SK-MEL-5 (cell line): ENCODE measurements around the gene ANAPC4. TPM values are rescaled to one million over a fixed set of nuclear protein-coding genes. Genes with fewer than 3 reads are reported as not detected.

ENCODE experiments used
- DNase-seq: peaks from one replicate; pipeline ENCODE4 v3.0.0-alpha.2; 2016; ENCODE audit warnings: low read depth, low spot score
- in situ Hi-C: cut with HindIII; loops from 2 replicates; pipeline ENCODE4 v1.10.0; 2016; ENCODE audit warnings: low sequenced_read_pairs, high pct_unique_total_duplicates, low pct_unique_long_range_greater_than_20kb
- total RNA-seq: library from RNA; depleted of rRNA; stranded (reverse); fragments of >200 nt; shearing (Covaris generic); gene quantifications from 2 replicates; pipeline ENCODE4 v1.2.3, GENCODE V29; 2014; rRNA removed

Gene ANAPC4
- total RNA-seq, 1 experiment from 2014 or later: 29.6 TPM

- in situ Hi-C loops: loop anchor here (25.0 kb wide), 1 partner anchor 338 kb away; no protein-coding TSS in a partner anchor
- DNase-seq: no peak
These were observed 72.6 kb downstream of the ANAPC4 start for GRCh38 chr4:25449688-25450087.

GRCh38 chr4:25450491-25450901 is 73.4 kb downstream of the ANAPC4 start:
- in situ Hi-C loops: no loop called here

GRCh38 chr4:25451676-25452075 is 74.6 kb downstream of the ANAPC4 start:
- in situ Hi-C loops: no loop called here
- no peak for DNase-seq

More at GRCh38 chr4:25450491-25450901, 73.4 kb downstream of the ANAPC4 start:
- no peak for DNase-seq

- in situ Hi-C loops: no loop called here
- DNase-seq: no peak
These were observed 75.0 kb downstream of the ANAPC4 start for GRCh38 chr4:25452081-25452480.

DNA sequence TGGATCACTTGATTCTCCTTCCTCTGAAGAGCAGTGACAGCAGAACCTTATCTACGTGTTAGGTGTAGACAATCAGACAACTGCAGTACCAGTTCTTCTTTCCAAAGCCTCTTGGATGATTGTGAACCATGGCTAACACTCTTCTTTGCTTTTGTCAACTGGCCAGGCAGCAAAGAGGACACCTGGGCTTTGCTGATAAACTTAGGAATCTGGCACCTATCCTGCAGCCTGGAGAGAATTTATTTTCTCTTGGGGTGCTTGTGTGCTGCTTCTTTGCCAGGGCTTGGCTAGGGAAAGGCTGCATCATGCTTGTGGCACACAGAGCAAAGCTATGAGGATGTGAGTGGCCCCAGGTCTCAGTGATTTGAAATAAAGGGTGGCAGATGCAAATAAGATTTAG is 77.4 kb downstream of the ANAPC4 start:
- no peak for DNase-seq
- in situ Hi-C loops: no loop called here

DNA sequence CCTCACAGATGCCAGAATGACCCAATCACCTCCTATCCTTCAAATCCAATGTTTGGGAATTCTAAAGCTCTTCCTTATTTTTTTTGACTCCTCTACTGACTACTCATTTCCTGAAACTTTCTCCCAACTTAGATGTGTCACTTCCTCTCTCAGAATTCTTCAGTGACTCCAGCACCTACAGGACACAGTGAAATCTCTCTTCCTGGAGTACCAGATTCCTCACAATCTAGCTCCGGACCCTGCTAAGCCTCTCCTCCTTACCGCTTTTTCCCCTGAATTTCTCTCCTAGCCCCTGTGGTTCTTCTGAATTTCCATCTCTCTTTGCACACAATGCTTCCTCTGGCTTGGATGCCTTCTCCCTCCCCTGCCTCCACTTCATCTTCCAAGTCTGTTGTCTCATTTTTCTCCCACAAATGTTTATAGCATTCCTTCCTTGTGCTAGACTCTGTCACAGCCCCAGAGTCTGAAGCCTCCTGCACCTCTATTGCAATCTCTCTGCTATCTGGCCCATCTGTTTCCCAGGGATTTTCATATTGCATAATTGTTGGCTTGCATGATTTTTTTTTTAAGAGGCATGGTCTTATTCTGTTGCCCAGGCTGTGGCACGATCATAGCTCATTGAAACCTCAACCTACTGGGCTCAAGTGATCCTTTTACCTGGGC is 80.1 kb downstream of the ANAPC4 start:
- in situ Hi-C loops: no loop called here
- no peak for DNase-seq

DNA sequence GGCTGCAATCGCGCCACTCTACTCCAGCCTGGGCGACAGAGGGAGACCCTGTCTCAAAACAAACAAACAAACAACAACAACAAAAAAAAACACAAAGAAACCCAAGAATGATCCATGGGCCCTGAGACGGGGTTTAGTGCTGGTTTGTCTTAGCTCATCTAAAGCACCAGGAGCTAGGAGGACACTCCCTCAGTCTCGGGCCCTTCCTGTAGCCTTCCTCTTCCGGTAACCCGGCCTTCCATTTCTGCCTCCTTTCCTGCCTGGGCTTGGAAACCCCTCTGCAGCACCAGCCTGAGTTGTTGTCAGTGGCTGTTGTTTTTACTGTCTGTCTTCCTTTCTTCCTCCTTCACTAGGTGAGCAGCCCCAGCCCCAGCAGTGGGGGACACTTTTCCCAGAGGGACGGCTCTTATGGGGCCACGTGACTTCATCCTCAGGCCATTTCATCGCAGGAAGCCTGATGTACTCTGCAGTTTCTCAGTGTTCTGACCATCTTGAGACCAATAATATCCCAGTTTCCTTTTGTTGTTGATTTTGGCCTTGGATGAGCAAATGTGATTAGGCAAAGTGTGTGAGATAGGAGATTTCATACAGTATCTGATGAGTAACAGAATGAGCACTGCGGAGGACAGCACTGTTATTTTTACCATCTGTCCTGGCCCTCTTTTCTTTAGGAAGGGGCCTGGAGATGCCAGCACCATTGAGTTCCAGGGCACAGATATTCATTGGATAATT is 90.1 kb downstream of the ANAPC4 start:
- DNase-seq: no peak
- in situ Hi-C loops: no loop called here

DNA sequence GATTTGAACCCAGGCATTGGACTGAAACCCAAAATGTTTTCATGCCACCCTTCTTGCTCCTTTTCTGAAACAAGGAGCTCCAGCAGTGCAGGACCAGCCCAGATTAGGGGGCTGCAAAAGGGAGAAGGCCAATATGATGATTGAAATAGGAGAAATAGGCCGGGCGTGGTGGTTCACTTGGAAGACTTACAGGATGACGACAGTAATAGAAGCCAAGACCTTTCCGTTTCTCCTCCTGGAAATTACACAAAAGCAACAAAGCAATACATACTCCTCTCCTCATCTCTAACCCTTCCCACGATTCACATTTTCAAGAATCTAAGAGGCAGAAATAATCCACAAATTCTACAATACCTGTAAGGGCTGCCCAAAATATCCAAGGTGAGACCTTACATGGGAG is 90.8 kb downstream of the ANAPC4 start:
- DNase-seq: no peak
- in situ Hi-C loops: no loop called here

Other genes starting within 250 kb of the ANAPC4 start
- 6.9 and 8.4 TPM in 2 replicates for gene SEPSECS, start 216.8 kb upstream of the ANAPC4 start, total RNA-seq
- 9.1 and 10.3 TPM in 2 replicates for gene PI4K2B, start 143.2 kb upstream of the ANAPC4 start, total RNA-seq
- 8.9 and 9.3 TPM in 2 replicates for gene ZCCHC4, start 64.5 kb upstream of the ANAPC4 start, total RNA-seq